C4-2B (cell line): ENCODE measurements around the gene POU2F1.

ENCODE experiments used
- ZFX ChIP-seq: fragments of 450-650 bp; IDR thresholded peaks from 2 replicates; pipeline ENCODE4 v1.6.1; 2017
- TF ChIP-seq, protein P1 (sequence below): fragments of 450-650 bp; conservative IDR thresholded peaks from 2 replicates; pipeline ENCODE4 v1.5.1; 2017; ENCODE audit warnings: mild to moderate bottlenecking

DNA sequence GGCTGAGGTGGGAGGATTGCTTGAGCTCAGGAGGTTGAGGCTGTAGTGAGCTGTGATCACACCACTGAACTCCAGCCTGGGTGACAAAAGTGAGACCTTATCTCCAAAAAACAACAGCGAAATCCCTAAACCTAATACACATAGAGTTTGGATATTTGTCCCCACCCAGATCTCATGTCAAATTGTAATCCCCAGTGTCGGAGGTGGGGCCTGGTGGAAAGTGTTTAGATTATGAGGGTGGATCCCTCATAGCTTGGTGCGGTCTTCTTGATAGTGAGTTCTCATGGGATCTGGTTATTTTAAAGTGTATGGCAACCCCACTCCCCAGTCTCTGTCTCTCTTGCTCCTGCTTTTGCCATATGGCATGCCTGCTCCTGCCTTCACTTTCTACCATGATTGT is 94.0 kb downstream of the POU2F1 start:
- TF ChIP-seq, protein P1, sequence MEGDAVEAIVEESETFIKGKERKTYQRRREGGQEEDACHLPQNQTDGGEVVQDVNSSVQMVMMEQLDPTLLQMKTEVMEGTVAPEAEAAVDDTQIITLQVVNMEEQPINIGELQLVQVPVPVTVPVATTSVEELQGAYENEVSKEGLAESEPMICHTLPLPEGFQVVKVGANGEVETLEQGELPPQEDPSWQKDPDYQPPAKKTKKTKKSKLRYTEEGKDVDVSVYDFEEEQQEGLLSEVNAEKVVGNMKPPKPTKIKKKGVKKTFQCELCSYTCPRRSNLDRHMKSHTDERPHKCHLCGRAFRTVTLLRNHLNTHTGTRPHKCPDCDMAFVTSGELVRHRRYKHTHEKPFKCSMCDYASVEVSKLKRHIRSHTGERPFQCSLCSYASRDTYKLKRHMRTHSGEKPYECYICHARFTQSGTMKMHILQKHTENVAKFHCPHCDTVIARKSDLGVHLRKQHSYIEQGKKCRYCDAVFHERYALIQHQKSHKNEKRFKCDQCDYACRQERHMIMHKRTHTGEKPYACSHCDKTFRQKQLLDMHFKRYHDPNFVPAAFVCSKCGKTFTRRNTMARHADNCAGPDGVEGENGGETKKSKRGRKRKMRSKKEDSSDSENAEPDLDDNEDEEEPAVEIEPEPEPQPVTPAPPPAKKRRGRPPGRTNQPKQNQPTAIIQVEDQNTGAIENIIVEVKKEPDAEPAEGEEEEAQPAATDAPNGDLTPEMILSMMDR = no peak
- no peak for TF ChIP-seq ZFX
